SK-N-SH treated with all-trans-retinoic acid at 6 μM for 48 hours (cell line): ENCODE data around the gene ACTL10.

Experiments used
- BACH2 ChIP-seq: fragments of 250-450 bp; sonication (Bioruptor Pico); IDR thresholded peaks from 2 replicates; pipeline ENCODE4 v1.9.0; 2021; ENCODE audit warnings: mild to moderate bottlenecking, borderline replicate concordance
- GLIS3 ChIP-seq: fragments of 250-450 bp; sonication (Bioruptor Pico); IDR thresholded peaks from 2 replicates; pipeline ENCODE4 v1.5.0; 2020; ENCODE audit warnings: mild to moderate bottlenecking, moderate library complexity
- SNAI2 ChIP-seq: fragments of 250-450 bp; sonication (Bioruptor Pico); IDR thresholded peaks from 2 replicates; pipeline ENCODE4 v1.5.0; 2020; ENCODE audit warnings: mild to moderate bottlenecking, moderate library complexity
- ZFP3 ChIP-seq: fragments of 250-450 bp; sonication (Bioruptor Pico); IDR thresholded peaks from 2 replicates; pipeline ENCODE4 v1.5.0; 2020; ENCODE audit warnings: mild to moderate bottlenecking, moderate library complexity
- TF ChIP-seq, protein P1 (sequence below): fragments of 250-450 bp; sonication (Bioruptor Pico); IDR thresholded peaks from 2 replicates; pipeline ENCODE4 v1.5.1; 2020; ENCODE audit warnings: low read depth, mild to moderate bottlenecking, moderate library complexity
- TF ChIP-seq, protein P2 (sequence below): fragments of 250-450 bp; sonication (Bioruptor Pico); IDR thresholded peaks from 2 replicates; pipeline ENCODE4 v1.8.0; 2020; ENCODE audit warnings: mild to moderate bottlenecking, moderate library complexity, borderline replicate concordance

DNA sequence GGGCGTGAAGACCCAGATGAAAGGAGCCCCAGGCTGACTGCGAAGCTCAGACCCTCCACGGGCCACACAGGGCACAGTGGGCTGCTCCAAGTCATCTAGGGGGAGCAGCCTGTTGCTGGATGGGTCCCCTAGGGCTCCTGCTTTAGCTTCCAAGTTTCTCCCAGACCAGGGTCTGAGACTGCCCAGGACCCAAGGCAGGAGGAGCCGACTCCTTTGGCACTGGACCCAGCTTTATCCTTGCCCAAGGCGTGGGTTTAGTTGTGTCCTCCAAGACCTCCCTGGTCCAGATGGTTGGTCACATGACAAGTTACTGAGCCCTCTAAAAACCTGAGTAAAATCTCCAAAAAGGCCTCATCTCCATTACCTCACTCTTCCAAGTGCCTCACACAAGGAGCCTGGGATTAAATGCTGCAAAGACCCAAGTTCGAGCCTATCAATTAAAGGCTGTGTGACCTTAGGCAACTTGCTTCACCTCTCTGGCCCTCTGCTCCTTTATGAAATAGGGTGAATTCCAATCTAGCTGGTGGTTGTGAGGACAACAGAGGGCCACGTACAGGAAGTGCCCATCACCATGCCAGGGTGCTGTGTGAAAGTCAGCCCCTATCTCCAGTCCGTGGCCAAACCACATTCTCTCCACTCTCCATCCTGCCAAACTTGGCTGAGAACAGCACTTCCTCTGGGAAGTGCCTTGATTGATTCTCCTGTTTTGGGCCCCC, 5.0 kb downstream of the ACTL10 start:
- TF ChIP-seq, protein P1, sequence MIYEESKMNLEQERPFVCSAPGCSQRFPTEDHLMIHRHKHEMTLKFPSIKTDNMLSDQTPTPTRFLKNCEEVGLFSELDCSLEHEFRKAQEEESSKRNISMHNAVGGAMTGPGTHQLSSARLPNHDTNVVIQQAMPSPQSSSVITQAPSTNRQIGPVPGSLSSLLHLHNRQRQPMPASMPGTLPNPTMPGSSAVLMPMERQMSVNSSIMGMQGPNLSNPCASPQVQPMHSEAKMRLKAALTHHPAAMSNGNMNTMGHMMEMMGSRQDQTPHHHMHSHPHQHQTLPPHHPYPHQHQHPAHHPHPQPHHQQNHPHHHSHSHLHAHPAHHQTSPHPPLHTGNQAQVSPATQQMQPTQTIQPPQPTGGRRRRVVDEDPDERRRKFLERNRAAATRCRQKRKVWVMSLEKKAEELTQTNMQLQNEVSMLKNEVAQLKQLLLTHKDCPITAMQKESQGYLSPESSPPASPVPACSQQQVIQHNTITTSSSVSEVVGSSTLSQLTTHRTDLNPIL (CRISPR knock-in tag), result no peak
- TF ChIP-seq ZFP3 (no peak), GLIS3 (CRISPR knock-in tag) (no peak), SNAI2 (no peak), BACH2 (CRISPR knock-in tag) (no peak)
- TF ChIP-seq, protein P2, sequence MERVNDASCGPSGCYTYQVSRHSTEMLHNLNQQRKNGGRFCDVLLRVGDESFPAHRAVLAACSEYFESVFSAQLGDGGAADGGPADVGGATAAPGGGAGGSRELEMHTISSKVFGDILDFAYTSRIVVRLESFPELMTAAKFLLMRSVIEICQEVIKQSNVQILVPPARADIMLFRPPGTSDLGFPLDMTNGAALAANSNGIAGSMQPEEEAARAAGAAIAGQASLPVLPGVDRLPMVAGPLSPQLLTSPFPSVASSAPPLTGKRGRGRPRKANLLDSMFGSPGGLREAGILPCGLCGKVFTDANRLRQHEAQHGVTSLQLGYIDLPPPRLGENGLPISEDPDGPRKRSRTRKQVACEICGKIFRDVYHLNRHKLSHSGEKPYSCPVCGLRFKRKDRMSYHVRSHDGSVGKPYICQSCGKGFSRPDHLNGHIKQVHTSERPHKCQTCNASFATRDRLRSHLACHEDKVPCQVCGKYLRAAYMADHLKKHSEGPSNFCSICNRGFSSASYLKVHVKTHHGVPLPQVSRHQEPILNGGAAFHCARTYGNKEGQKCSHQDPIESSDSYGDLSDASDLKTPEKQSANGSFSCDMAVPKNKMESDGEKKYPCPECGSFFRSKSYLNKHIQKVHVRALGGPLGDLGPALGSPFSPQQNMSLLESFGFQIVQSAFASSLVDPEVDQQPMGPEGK (CRISPR knock-in tag), result no peak
